ENCODE results near the gene ZNF615.
"Not testable (repeated sequence)": the region's sequence is repeated elsewhere in the genome, so short reads cannot be mapped to it uniquely, and the experiment has no call there.

ZNF615 gene
- 29.6 to 41.8 (median 36.4) reads per million in 4 experiments for total RNA-seq

DNA sequence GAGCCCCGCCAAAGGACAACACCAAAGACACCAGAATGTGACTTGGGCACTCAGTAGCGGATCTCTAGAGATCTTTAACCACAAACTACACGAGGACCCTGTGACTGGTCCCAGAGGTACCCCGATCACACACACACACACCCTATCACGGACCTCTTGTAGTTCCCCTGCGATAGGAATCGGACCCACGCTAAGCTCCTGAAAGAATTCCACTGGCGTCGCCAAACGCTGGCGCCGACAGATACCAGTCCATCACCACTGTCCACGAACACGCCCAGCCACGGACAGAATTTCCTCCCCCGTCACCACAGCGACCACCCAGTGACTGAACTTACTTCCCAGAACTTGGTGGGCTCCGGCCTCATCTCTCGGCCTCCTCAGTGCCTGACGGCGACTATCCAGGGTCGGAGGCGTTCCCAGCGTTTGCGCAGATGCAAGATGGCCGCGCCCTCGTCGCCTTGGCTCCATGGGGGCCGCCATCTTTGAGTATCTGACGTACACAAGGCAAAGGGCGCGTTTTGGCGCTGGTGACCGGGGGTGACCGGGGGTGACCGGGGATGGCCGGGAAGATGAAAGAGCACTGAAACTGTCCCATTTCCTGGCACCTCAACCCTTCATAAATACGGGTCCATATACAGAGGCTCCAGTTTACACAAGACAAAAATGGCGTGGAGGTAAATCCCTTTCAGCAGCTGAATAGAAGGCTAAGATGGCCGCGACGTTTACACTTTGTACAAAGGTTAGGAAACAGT lies at the start of gene ZNF615:
TSS of gene ZNF615 (minus strand) at position 406 of the 752 bp plus-strand sequence. CDS start 4,500 bp downstream, outside the sequence.
- DNase-seq, result peak; percentile 77

GRCh38 chr19:52056480-52056879 lies 48.5 kb upstream of the ZNF615 start:
- not testable (repeated sequence) for DNase-seq

- not testable (repeated sequence) for DNase-seq
These were observed 43.7 kb upstream of the ZNF615 start for GRCh38 chr19:52051736-52052135.

- peak; percentile 68 for DNase-seq
These were observed 40.8 kb upstream of the ZNF615 start, which contains the start of gene ZNF432 for GRCh38 chr19:52048555-52049501. Gene ZNF432, minus strand, starts transcription at chr19:52048838. Its CDS starts 1,970 bp downstream, at chr19:52046868.

DNA sequence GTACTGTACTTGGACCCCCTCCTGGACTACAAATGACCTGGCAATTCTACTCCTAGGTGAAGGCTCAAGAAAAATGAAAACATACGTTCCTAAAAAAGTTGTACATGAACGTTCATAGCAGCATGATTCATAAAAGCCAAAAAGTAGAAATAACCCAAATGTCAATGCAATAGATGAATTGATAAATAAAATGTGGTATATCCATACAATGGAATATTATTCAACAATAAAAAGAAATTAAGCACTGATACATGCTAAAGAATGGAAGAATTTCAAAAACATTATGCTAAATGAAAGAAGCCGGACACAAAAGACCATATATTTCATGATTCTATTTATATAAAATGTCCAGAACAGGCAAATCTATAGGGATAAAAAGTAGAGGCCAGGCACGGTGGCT lies 31.2 kb upstream of the ZNF615 start:
- DNase-seq, result no peak

- DNase-seq, result no peak
These were observed 26.2 kb upstream of the ZNF615 start for GRCh38 chr19:52034051-52034728.

DNA sequence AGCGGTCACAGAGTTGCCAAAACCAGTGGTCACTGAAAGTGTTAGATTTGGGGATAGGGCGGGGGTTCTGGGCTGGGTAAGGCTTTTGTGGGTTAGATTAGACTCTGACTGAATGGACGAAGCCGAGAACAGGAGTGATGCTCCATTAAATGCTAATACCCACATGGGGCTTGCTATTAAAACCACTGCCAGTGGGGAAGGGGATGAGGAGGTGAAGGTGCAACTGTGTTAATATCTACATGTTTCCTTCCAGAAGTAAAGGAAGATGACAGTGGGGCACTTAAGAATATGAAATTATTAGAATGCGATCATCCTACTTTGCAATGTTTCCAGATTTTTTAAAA lies 20.7 kb upstream of the ZNF615 start:
- no peak for DNase-seq

DNA sequence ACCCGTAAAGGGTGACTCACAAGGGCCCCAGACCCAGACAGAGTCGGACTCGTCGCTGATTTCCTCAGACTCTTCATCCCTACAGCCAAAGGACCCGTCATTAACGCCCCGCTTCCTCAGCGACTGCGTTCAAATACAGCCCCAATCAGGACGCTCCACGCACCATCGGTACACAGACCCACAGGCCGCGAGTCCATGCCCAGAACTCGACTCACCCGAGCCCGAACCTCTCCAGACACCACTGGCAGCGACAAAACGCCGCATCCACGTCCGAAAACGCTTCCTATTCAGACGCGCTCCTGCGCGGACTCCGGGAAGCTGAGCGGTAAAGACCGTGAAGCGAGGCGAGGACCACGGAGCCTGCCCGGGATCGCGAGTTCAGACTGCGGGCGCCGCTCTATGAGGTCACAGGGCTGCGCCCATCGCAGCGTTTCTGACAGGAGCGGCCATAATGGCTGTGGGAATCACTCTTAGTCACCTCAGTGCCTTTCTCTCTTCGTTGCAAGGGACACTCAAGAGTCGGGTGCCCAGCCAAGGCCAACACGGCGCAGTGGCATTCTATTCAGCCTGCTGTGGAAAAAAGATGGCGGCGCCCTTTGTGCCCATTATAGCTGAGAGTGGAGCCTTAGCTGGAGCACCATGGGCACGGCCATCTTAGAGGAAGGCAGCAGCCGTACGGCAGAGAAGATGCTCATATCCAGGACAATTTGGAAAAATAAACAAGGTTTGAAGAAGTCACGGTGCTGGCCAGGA lies 20.2 kb upstream of the ZNF615 start, which contains the start of gene ZNF614:
TSS of gene ZNF614 (minus strand) at position 353 of the 753 bp plus-strand sequence. CDS start 2,634 bp downstream, outside the sequence.
- peak; percentile 60 for DNase-seq

DNA sequence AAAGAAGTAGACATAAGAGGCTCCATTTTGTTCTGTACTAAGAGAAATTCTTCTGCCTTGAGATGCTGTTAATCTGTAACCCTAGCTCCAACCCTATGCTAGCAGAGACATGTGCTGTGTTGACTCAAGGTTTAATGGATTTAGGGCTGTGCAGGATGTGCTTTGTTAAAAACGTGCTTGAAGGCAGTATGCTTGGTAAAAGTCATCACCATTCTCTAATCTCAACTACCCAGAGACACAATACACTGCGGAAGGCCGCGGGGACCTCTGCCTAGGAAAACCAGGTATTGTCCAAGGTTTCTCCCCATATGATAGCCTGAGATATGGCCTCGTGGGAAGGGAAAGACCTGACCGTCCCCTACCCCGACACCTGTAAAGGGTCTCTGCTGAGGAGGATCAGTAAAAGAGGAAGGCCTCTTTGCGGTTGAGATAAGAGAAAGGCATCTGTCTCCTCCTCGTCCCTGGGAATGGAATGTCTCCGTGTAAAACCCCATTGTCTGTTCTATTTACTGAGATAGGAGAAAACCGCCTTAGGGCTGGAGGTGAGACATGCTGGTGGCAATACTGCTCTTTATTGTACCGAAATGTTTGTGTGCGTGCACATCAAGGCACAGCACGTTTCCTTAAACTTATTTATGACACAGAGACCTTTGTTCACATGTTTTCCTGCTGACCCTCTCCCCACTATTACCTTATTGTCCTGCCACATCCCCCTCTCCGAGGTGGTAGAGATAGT lies 18.4 kb upstream of the ZNF615 start:
- not testable (repeated sequence) for DNase-seq

DNA sequence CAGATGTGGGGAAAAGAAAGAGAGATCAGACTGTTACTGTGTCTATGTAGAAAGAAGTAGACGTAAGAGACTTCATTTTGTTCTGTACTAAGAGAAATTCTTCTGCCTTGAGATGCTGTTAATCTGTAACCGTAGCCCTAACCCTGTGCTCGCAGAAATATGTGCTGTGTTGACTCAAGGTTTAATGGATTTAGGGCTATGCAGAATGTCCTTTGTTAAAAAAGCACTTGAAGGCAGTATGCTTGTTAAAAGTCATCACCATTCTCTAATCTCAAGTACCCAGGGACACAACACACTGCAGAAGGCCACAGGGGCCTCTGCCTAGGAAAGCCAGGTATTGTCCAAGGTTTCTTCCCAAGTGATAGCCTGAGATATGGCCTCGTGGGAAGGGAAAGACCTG lies 16.5 kb upstream of the ZNF615 start:
- DNase-seq, result not testable (repeated sequence)

DNA sequence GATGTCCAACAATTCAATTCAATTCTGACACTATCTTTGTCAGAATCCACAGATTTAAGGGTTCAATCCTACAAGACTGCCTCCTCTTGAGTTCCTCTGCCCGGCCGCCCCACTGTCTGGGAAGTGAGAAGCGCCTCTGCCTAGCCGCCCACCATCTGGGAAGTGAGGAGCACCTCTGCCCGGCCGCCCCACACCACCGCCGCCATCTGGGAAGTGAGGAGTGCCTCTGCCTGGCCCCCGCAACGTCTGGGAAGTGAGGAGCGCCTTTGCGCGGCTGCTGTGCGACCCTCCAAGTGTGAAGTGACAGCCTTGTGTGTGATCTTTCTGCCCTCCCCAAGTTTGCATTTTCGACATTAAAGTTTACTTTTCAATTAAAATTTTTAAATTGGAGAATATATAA lies 14.2 kb upstream of the ZNF615 start:
- no peak for DNase-seq

GRCh38 chr19:52020506-52020905 lies 12.5 kb upstream of the ZNF615 start:
- DNase-seq, result no peak

DNA sequence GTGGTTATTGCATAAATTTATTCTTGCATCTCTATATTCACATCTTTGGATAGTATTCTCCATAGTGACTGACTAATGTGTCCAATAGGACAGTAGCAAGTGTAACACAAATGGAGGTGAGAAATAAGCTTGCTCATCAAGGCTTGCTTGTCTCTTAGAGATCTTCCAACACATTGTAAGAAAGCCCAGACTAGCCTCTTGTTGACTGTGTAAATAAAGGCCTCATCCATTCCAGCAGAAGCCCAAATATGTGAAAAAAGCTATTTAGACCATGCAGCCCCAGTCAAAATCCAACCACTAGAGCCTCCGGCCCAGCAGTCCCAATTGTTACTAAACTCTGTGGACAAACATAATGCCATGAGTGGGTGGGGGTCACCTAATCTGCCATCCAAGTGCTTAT lies 2.7 kb upstream of the ZNF615 start:
- no peak for DNase-seq

- no peak for DNase-seq
These were observed 583 bp downstream of the ZNF615 start for GRCh38 chr19:52007451-52007805.

GRCh38 chr19:51994048-51994644 lies 13.9 kb downstream of the ZNF615 start:
- no peak for DNase-seq

DNA sequence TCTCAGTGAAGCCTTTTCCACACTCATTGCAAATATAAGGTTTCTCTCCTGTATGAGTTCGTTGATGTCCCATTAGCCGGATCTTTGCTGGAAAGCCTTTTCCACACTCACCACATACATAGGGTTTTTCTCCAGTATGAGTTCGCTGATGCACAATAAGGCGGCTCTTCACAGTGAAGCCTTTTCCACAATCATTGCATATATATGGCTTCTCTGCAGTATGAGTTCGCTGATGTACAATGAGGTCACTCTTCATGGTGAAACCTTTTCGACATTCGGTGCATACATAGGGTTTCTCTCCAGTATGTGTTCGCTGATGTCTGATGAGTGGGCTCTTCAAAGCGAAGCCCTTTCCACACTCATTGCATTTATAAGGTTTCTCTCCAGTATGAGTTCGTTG lies 14.6 kb downstream of the ZNF615 start:
- no peak for DNase-seq

DNA sequence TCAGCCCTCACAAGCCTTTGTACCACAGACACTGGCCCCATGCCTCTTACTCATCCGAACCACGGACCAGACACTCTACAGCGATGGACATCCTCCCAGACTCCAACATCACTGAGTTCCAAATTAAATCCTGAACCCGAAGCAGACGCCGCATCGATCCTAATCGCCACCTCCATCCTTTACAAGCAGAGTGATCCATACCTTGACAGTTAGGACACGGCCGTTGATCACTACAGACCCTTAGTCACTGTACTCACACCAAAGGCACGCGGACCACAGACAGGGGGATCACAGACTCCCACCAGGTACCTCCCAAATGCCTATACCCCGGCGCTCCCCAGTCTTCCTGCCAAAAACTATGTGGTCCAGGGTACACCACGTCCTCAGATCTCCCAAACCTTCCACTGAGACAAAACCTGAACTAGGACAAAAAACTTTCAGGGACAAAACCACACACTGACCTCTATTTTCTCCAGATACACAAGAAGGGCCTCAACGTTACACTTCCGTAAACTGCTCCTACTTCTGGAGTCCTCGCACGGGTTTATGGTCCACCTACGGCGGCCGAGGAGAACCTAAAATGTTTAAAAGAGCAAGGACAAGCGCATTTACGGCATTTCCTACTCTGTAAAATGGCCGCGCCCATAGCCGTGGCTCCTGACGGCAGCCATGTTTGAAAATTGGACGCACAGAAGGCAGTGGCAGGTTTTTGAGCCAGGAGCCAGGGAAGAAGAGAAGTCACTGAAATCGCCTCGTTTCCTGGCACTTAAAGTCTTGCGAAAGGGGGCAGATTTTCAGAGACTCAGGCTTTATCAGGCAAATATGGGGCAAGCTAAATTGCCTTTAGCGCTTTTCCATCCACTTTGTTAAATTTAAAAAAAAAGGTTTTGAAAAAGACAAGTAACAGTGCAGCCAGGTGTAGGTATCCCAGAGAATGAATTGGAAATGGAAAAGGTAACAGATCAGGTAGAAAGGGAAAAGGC lies 21.4 kb downstream of the ZNF615 start, which contains the start of gene ZNF350:
TSS of gene ZNF350 (minus strand) at position 532 of the 983 bp plus-strand sequence. CDS start 12,480 bp downstream, outside the sequence.
- DNase-seq, result peak; percentile 87

DNA sequence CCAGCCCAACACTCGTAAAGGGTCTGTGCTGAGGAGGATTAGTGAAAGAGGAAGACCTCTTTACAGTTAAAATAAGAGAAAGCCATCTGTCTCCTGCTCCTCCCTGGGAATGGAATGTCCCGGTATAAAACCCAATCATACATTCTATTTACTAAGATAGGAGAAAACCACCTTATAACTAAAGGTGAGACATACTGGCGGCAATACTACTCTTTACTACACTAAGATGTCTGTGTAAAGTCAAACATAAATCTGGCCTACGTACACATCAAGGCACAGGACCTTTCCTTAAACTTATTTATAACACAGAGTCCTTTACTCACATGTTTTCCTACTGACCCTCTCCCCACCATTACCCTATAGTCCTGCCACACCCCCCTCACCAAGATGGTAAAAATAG lies 24.6 kb downstream of the ZNF615 start:
- DNase-seq, result no peak

- DNase-seq, result not testable (repeated sequence)
These were observed 27.1 kb downstream of the ZNF615 start for GRCh38 chr19:51980926-51981325.

Data from effector CD8-positive, alpha-beta T cell (primary cell).